ENCODE data around the gene MDFIC2.

Gene MDFIC2

GRCh38 chr3:70189884-70190473 lies 122.5 kb downstream of the MDFIC2 start:
- TF ChIP-seq FOXM1 (IDR thresholded peaks at IDR 0.05; ENCODE audit: borderline replicate concordance, low read depth) = no peak
- TF ChIP-seq TAF1 (IDR thresholded peaks at IDR 0.05; ENCODE audit: low read depth) = no peak
- no peak for TF ChIP-seq USF1 (IDR thresholded peaks at IDR 0.05)
- no peak for TF ChIP-seq REST (IDR thresholded peaks at IDR 0.05; ENCODE audit: low read depth)
- TF ChIP-seq YY1 (IDR thresholded peaks at IDR 0.05; ENCODE audit: low read depth) = no peak
- no peak for TF ChIP-seq EGR1 (IDR thresholded peaks at IDR 0.05)
- no peak for TF ChIP-seq CREB1 (IDR thresholded peaks at IDR 0.05; ENCODE audit: low read depth)
- TF ChIP-seq TCF12 (IDR thresholded peaks at IDR 0.05; ENCODE audit: low read depth) = no peak

- no peak for TF ChIP-seq USF1 (IDR thresholded peaks at IDR 0.05)
- no peak for TF ChIP-seq CEBPB (IDR thresholded peaks at IDR 0.05)
- no peak for TF ChIP-seq EP300 (IDR thresholded peaks at IDR 0.05; ENCODE audit: borderline replicate concordance)
- no peak for TF ChIP-seq YY1 (IDR thresholded peaks at IDR 0.05; ENCODE audit: low read depth)
- no peak for TF ChIP-seq RAD21 (IDR thresholded peaks at IDR 0.05; ENCODE audit: low read depth)
Measured at GRCh38 chr3:70186221-70186620, 126.2 kb downstream of the MDFIC2 start.

- TF ChIP-seq YY1 (IDR thresholded peaks at IDR 0.05; ENCODE audit: low read depth) (no peak), CEBPB (IDR thresholded peaks at IDR 0.05) (no peak)
Measured at GRCh38 chr3:70185661-70186060, 126.8 kb downstream of the MDFIC2 start.

- TF ChIP-seq TEAD4 (IDR thresholded peaks at IDR 0.05) = no peak
- TF ChIP-seq USF1 (IDR thresholded peaks at IDR 0.05) = no peak
- no peak for TF ChIP-seq EP300 (IDR thresholded peaks at IDR 0.05; ENCODE audit: borderline replicate concordance)
Measured at GRCh38 chr3:70183781-70184504, 128.5 kb downstream of the MDFIC2 start.

- no peak for TF ChIP-seq EGR1 (IDR thresholded peaks at IDR 0.05)
- no peak for TF ChIP-seq CREB1 (IDR thresholded peaks at IDR 0.05; ENCODE audit: low read depth)
- TF ChIP-seq USF1 (IDR thresholded peaks at IDR 0.05) = no peak
Measured at GRCh38 chr3:70182166-70182565, 130.3 kb downstream of the MDFIC2 start.

- no peak for TF ChIP-seq TEAD4 (IDR thresholded peaks at IDR 0.05)
- no peak for TF ChIP-seq REST (IDR thresholded peaks at IDR 0.05; ENCODE audit: low read depth)
- no peak for TF ChIP-seq TCF12 (IDR thresholded peaks at IDR 0.05; ENCODE audit: low read depth)
- TF ChIP-seq MAX (IDR thresholded peaks at IDR 0.05) = no peak
- TF ChIP-seq EGR1 (IDR thresholded peaks at IDR 0.05) = no peak
- no peak for TF ChIP-seq EP300 (IDR thresholded peaks at IDR 0.05; ENCODE audit: borderline replicate concordance)
- no peak for TF ChIP-seq ZBTB7A (IDR thresholded peaks at IDR 0.05; ENCODE audit: low read depth)
- no peak for TF ChIP-seq TAF1 (IDR thresholded peaks at IDR 0.05; ENCODE audit: low read depth)
- TF ChIP-seq CEBPB (IDR thresholded peaks at IDR 0.05) = no peak
- no peak for TF ChIP-seq FOXM1 (IDR thresholded peaks at IDR 0.05; ENCODE audit: borderline replicate concordance, low read depth)
- TF ChIP-seq NFIC (IDR thresholded peaks at IDR 0.05) = no peak
- no peak for TF ChIP-seq CREB1 (IDR thresholded peaks at IDR 0.05; ENCODE audit: low read depth)
- no peak for TF ChIP-seq USF1 (IDR thresholded peaks at IDR 0.05)
- TF ChIP-seq RAD21 (IDR thresholded peaks at IDR 0.05; ENCODE audit: low read depth) = no peak
- no peak for TF ChIP-seq YY1 (IDR thresholded peaks at IDR 0.05; ENCODE audit: low read depth)
Measured at GRCh38 chr3:70180664-70181063, 131.8 kb downstream of the MDFIC2 start.
